HG02884 (cell line): Measurements from ENCODE around the gene CCNI2.

Source experiments
- ATAC-seq: cut with Tn5 transposase; IDR thresholded peaks from one replicate; pipeline ENCODE4 v1.9.1; 2021; ENCODE audit warnings: mild to moderate bottlenecking, moderate library complexity; ENCODE audit not compliant: unreplicated experiment

The CCNI2 gene

DNA sequence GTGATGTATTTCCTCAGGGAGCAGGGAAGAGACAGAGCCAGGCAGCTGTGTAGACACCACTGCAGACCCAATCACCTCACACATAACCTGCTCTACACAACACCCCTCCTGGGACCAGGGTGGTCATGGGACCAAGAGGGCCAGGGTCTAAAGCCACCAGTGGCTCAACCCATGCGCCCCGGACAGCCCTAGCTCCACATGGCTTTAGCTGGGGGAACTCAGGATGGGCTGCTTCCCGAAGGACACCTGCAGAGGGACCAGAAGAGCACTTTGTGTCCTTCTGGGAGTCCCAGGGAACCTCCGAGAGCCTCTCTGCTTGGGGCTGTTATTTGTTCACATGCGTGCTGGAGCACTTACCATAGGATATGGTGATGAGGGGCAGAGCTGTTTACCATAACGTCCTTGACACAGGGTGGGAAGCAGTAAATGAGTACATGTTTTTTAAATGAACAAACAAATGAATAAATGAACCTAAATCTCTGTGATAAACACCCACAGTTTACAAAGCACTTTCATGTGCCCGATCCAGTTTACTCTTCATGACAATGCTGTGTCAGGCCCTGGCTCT lies 17.5 kb downstream of the CCNI2 start:
- no peak for ATAC-seq

DNA sequence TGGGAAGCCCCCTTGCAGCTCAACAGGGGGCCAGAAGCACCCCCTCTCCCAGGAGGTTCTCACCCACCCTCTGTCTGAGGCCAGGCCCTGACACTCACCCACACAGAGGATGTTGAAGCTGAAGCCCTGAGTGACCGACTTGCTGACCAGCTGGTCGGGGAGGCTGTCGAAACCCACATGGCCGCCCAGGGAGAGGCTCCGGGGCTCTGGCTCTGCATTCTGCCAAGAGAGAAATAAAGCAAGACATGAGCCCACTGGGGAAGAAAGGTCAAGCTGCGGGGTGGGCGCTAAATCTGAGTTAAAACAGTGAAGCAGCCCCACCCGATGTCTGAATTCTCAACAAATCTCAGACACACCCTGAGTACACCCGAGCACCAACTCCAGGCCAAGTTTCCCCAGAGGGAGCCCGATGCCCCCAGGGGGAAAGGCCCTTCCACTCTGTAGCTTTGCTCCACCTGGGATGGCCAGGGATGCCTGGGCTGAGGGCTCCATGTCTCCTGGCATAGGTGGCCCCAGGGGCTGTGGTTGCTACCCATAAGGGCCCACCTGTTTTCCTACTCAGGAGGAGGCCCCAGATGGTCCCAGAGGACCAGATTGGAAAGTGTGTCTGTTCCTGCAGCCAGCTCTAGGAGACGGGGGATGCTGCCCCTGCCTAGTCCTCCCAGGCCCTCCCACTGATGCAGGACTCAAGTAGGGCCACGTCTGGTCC lies 18.2 kb downstream of the CCNI2 start:
- no peak for ATAC-seq

DNA sequence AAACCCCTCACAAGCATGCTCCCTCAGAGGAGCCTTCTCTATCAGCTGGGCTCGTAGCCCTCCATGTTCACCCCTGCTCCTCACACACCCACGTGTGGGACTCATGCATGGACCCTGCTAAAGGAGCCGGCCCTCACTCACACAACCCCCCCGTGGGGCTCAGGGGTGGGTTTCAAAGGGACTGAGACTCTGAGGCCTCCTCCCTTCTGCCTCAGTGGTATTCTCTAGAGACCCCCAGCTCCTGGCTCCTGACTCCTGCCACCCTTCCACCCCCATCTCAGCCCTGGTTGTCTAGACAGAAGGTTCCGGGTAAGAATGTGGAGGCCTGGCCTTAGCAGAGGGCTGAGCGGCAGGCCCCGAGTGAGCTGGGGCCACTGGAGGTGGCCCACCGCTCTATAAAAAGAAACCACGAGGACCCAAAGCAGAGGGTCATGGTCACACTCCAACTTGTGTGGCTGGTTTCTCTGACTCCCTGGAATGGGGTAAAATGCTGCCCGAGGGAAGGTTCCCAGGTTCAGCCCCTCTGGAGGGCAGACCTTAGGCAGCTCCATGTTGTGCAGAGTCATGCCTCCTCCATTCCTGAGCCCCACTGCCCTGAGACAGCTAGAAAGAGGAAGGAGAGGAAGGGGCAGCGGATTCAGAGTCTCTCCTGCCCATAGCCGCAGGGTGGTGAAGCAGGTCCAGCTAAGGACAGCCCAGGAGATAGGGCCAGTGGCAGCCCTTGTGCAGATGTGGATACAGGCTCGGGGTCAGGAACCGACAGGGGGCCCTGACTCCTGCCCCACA lies 19.0 kb downstream of the CCNI2 start:
- no peak for ATAC-seq

DNA sequence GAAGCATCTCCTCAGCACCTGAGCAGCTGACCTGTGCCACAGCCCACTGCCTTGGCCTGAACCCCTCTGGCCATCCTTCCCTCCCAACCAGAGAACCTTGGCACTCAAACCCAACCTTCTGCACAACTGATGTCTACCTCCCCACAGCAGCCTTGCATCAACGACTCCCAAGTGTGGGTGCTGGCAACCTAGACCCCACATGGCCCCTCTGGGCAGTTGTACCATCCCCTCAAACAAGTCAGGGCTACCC lies 19.5 kb downstream of the CCNI2 start:
- ATAC-seq = no peak

DNA sequence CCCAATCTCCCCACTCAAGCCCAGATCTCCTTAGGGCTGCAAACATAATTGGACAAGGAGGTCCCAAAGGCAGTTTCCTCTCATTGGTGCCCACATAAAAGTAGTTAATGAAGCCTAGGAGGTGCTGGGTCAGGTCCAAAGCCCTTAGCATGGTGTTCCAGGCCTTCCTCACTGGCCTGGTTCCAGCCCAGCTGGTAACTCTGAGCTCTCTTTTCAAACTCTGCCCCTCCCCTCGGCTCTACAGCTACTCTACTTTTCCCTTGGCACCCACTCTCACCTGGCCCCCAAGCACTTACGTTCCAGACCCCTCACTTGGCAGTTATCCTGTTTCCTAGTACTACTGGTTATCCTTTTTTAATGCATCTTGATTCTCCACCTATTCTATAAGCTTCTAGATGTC lies 19.9 kb downstream of the CCNI2 start:
- no peak for ATAC-seq

DNA sequence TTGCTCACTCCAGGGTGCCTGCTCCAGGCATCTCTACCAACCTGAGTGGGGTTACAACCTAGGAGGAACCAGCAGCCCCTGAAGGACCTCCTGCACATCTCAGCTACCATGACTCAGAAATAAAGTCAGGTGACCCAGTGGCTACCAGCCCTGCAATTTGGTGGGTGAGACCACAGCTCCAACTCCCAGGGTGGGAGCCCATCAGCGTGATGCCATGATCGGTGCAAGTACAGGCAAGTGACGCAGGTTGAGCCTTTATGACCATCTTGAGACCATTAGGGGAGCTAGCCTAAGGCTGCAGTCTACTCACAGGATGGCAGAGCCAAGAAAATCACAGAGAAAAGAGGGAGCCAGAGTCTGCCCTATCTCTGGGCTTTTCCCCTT lies 21.3 kb downstream of the CCNI2 start:
- ATAC-seq = no peak

DNA sequence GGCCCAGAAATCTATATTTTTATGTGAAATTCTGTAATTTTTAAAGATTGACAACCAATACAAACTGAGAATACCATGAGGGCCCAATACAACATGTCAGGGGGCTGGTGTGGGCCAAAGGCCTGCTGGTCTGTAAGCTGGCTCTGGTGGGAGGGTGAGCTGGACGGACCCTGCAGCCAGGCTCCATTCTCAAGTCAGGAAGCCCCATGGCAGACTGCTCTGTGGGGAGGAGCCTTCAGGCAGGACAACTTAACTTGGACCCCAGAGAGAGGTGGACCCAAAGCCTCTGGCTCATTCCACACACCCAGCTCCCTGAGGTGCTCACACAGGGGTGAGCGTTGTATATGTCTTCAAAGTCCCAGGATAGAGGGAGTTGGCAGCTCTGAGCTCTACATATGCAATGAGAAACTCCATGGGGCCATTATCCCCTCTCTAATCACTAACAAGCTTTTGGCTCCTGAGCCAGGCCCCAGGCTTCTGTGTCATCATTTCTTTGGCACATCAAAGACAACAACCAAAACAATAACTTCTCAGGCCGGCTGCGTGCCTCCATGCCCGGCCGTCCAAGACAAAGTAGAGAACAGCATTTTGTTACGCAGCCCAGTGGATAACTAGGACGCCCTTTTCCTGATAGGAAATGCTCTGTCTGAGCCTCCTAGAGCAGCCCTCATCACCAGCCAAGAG lies 23.4 kb downstream of the CCNI2 start:
- no peak for ATAC-seq

DNA sequence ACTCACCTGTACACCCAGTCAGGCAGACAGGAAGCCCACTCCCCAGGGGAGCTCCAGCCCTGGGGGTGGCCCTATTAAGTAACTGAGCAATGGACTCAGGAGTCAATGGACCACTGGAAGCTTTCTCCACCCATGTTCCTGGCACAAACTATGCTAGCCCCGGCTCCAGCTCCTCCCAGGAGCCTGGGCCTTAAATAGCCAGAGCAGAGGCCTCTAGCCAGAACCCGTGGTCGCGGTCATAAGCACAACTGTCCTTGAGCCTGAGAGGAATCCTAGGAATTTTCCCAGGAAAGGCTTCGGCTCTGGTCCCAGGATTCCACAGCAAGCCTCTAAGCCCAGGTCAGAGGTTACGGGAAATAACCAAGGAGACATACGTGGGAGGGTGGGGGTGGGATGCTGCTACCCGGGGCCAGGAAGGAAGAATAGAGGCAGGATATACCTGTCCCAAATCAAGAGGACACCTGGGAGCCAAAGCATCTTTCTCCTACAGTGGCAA lies 24.3 kb downstream of the CCNI2 start:
- no peak for ATAC-seq

DNA sequence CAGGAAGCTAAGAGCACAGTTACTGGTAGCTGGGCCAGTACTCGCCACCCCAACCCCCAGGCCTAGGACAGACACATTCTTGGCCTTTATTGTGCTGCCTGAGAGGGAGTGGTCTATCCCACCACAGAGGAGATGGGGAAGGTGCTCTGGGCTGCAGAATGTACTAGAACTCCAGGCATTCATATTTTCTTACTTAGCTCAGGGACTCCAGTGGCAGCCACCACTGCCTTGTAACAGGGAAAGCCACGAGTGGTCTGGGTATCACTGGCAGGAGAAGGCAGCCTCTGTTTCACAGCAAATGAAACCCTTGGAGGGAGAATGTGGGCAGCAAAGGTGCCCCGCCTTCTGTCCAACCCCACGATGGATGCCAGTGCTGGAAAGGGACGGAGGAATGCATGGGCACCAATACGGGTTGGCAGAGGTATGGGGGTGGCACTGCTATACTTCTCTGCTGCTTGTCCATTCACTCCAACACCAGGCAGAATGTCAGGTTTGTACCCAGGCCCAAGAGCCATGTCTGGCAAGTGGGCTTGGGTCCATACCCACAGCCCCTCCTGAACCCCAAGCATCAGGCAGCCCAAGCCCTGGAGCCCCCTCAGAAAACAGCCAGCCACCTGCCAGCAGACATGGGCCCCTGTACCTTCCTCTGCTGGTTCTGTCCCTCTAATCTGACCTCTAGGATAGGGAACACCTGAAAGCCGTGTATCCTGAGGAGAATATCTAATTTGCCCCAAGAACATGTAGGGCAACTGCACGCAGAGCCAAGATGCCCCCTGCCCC lies 25.3 kb downstream of the CCNI2 start:
- ATAC-seq = no peak

DNA sequence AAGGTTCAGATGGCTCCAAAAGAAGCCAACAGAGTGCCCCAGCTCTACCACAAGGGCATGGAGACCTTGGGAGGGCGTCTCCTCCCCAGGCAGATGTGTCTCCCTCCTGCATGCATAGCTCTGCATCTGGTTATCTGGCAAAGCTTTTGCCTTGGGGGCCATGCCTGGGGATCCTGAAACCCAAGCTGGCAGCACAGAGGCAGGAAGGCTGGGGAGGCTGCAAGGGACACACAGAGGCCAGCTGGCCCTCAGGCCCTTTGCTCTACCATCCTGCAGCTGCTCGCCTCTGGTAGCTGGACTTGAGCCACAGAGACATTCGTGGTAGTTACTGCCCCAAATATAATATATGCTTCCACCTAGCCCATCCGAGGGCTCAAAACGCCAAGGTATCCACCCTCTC lies 25.9 kb downstream of the CCNI2 start:
- ATAC-seq = no peak

DNA sequence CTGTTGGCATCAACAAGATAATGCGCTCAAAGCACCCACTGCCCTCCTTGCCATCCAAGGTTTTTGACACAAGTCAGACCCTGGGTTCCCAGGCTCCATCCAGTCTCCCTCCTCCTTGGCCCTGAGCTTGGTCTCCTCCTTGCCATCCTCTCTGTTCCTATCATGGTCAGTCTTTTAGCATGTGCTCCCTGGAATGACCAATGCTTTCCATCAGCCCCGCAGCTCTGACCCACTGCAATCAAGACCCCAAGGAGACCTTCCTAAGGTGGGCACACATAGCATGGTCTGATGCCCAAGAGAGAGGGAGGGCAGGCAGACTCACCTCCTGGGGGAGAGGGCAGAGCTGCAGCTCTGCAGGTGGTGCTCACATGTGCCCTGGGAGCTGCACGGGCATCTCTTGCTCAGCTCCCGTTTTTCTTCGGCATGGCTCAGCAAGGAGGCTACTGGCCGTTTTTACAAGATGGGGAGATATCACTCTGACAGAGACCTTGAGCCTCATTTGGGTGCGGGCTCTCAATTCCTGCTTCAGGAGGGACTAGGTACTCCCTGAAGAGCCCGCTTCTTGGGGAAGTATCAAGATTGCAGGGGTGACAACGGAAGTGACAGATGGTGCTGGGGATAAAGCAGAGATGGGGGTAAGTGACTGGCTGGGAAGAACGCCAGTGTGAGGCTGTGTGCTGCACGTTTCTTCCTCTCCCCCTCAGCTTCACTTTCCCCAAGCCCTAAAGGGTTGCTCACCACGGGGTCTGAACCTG lies 26.6 kb downstream of the CCNI2 start:
- no peak for ATAC-seq

DNA sequence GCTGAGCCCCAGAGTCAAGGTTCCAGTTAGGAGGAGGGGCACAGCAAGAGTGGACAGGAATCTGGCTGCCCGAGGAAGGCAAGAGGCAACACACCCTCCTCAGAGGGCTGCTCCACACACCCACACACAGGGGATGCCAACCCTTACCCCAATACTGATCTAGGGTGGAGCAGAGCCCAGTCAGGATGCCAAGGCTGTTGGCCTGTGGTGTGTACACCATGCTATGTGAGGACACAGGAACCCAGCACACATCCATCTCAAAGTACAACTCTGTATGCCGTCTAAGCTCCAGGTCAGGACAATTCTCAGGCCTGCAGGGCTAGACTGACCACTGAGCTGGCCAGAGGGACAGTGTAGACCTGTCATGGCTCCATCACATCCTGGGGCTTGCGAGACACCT lies 27.2 kb downstream of the CCNI2 start:
- ATAC-seq = no peak

DNA sequence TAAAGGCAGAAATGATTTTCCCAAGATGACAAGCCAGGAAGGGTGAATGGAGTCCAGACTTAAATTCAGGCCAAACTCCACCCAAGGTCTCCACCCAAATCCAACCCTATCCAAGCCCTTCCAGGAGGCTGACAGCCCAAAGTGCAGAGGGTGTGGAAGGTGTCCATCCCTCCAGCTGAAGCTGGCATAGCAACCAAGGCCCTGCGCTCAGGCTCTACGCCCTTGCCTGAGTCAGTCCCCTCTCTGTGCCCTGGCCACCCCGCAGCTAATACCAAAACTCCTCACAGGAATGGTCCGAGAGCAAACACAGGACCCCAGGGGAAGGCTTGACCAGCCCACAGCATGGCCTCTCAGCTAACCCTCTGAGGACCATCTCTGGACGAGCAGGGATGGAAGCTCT lies 27.7 kb downstream of the CCNI2 start:
- ATAC-seq = no peak

DNA sequence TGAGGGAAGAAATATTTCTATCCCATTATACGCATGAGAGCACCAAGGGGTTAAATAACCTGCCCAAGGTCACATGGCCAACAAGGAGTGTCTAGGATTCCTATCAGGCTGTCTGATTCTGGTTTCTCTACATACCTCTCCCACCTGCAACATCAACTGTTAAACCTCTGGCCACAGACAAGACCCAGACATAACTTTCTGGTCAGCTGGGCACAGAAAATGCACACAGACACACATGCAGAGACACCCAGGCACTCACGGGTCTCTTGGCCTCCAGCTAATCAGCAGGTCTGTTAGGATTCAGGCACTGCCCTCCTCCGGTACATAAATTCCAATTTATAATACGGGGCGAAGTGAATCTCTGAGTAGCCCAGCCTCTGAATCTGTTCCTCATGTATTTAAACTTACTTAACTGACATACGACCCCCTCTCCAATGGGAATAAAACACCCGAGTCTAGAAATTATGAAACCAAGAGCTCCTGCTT lies 28.3 kb downstream of the CCNI2 start:
- ATAC-seq = no peak

DNA sequence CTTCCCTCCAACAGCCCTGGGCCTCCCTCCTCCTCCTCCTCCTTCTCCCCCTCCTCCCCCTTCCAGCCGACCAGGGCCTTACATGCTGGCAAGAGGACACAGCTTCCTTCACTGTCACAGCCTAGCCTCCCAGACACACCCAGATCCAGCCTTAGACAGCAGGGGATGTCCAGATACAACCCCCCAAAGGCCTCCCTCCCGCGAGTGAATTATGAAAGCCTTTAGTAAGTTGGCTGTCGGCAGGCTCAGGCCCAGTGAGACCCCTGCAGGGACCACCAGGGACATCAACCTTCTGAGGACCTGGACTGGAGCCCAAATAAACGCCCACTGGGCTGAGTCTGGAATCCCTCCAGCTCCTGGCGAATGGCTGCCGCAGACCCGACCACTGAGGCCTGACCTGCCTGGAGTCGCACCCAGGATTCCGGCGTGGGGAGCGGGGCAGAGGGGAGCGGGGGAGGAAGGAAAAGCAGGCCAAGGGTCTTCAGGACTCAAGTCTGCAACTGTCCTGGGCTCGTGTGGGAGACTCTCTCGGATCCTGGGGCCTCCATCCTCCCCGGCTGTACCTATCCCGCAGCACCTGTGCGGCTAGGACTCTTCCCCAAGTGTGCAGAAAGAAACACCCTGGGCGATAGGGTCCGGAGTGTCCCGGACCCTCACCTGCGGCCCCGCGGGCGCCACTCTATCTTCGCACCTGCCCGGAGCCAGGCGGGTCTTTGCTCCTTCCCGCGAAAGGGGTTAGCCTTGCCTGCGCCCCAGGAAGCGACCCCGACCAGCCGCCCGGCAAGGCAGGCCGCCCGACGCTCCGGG lies 29.1 kb downstream of the CCNI2 start:
- no peak for ATAC-seq

DNA sequence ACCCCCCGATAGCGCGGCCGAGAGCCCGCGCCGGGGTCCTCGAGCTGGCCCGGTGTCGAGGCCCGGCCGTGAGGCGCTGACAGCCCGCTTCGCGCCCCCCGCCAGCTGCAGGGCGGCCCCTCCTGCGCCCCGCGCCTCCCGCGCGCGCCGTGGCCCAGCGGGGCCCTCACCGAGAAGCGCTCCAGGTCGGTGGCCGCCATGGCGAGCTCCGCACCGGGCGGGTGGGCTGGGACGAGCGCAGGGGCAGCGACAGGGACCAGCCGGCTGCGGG lies 29.6 kb downstream of the CCNI2 start:
- ATAC-seq = no peak

DNA sequence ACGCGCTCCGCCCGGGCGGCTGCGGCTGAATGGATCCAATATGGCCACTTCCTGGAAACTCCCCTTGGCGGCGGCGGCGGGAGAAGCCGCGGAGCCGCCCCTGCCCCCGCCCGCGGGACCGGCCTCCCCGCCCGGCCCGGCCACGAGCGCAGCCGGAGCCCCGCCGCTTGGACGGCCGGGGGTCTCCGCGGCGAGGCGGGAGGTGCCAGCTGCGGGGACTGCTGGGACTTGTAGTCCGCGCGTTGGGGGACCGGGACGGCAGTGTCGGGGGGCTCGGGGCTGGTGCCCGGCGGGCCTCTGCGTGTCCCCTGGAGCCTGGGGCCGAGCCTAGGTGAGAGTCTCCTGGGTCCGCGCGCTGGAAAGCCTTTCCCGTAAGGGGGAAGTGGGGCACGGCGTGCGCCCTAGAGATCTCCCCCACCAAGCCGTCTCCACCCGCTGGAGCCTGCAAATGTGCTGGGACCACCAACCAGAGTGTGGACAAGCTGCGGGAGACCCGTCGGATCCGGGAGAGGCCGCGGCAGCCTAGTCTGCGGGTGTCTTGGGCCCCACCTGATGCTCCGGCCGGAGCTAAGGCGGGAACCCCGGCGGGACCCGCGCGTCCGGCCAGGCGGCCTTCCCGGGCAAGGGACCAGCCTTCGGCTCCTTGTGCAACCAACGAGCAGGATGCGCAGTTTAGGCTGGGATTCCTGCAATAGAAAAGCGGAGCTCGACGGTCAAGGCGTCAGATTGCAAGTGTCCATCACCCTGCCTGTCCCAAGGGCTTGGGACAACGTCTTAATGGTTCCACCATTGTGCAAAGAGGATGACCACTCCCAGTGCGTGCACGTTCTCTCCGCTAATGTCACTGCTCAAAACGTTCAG lies 30.2 kb downstream of the CCNI2 start, which contains the start of gene SEPTIN8:
SEPTIN8 (minus strand) TSS at position 31 of the 861 bp plus-strand sequence. CDS start 102 bp downstream, outside the sequence.
- ATAC-seq = no peak

DNA sequence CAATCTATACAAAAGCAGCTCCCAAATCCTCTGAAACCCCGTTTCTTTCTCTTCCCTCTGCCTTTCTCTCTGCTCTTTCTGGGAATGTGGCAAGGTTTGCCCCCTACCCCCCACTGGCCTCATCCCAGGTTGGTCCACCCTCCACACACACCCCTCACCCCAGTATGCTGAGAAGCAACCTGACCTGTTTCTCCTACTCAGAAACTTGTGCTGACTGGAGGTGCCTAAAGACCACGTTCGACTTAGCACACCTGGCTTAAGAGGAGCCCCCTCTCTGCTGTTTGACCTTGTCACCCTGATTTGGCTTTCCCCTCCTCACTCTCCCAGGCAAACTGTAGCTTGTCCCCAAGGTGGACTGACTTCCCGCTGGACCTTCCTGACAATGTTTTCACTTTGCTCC lies 30.9 kb downstream of the CCNI2 start:
- no peak for ATAC-seq

DNA sequence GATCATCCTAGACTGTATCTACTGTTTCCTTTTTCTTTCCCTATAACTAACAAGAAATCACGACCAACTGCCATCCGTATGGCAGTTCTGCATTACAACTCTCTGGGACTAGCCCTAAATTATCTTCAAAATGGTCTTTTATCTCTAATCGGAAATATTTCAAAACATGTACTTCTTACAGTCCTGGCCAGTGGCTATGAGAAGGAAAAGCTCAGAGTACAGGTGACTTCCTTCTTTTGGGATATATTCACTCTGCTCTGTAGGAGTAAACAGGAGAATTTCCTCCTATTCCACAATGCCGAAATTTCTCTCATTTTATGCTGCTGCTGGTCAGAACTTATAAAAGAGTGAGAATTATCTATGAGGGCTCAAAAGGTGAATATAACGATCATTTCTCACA lies 31.6 kb downstream of the CCNI2 start:
- ATAC-seq = no peak
